Right lobe of liver (tissue), 4 donors: ENCODE measurements around the gene LPAR1.

ENCODE experiments used
- CTCF ChIP-seq, 4 donors: fragments of 200-600 bp in 3 of 4; fragments of 450-650 bp in 1 of 4; IDR thresholded peaks; one replicate each; pipeline versions ENCODE4 v1.5.1 to v1.8.0; 2016 to 2022; ENCODE audit warnings: antibody characterized with exemption in 4 of 4, mild to moderate bottlenecking in 2 of 4
- POLR2A ChIP-seq: fragments of 450-650 bp; IDR thresholded peaks from one replicate; pipeline ENCODE4 v1.6.1; 2017; ENCODE audit warnings: antibody characterized with exemption, mild to moderate bottlenecking
- donor health status: DM: no; HTN: no; CAD: no.
- donor health status: DM: no; HTN: no; CAD: no.
- donor health status: DM: no; HTN: yes; CAD: no.

- TF ChIP-seq CTCF (IDR thresholded peaks at IDR 0.05): no peak
- no peak for TF ChIP-seq POLR2A
Measured at GRCh38 chr9:110856772-110857171, 181.5 kb downstream of the LPAR1 start.
